Retinal pigment epithelial cell (primary cell): ENCODE measurements around the gene S100A2.

Experiments
- DNase-seq: peaks from one replicate; pipeline ENCODE4 v3.0.0-alpha.2; 2010; ENCODE audit warnings: low read depth
- H3K4me3 ChIP-seq: 2 replicates; pipeline ENCODE4 v1.5.1; 2011; ENCODE audit warnings: mild to moderate bottlenecking, low read length, control low read depth, moderate library complexity
- TF ChIP-seq, protein P1 (sequence below): conservative IDR thresholded peaks from 2 replicates; pipeline ENCODE4 v1.5.1; 2011; ENCODE audit warnings: low read depth, low read length, control low read depth, inconsistent platforms

The S100A2 gene

DNA sequence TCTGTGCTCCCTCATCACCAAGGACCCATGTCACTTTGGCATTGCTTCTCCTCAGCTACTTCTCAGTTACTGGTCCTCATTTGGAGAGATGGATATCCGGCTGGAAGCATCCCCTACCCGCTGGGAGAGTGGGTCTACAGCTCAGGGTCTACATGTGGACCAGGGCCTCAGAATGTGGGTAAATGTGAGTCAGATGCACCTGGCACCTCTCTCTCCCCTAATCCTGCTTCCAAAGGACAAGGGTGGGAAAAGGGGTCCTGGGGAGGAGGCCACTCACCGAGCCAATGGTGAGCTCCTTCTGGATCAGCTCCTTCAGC is 30.8 kb downstream of the S100A2 start:
- peak overlapping the region; percentile 81 for H3K4me3 ChIP-seq
- TF ChIP-seq, protein P1, sequence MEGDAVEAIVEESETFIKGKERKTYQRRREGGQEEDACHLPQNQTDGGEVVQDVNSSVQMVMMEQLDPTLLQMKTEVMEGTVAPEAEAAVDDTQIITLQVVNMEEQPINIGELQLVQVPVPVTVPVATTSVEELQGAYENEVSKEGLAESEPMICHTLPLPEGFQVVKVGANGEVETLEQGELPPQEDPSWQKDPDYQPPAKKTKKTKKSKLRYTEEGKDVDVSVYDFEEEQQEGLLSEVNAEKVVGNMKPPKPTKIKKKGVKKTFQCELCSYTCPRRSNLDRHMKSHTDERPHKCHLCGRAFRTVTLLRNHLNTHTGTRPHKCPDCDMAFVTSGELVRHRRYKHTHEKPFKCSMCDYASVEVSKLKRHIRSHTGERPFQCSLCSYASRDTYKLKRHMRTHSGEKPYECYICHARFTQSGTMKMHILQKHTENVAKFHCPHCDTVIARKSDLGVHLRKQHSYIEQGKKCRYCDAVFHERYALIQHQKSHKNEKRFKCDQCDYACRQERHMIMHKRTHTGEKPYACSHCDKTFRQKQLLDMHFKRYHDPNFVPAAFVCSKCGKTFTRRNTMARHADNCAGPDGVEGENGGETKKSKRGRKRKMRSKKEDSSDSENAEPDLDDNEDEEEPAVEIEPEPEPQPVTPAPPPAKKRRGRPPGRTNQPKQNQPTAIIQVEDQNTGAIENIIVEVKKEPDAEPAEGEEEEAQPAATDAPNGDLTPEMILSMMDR, result no peak
- DNase-seq, result no peak

DNA sequence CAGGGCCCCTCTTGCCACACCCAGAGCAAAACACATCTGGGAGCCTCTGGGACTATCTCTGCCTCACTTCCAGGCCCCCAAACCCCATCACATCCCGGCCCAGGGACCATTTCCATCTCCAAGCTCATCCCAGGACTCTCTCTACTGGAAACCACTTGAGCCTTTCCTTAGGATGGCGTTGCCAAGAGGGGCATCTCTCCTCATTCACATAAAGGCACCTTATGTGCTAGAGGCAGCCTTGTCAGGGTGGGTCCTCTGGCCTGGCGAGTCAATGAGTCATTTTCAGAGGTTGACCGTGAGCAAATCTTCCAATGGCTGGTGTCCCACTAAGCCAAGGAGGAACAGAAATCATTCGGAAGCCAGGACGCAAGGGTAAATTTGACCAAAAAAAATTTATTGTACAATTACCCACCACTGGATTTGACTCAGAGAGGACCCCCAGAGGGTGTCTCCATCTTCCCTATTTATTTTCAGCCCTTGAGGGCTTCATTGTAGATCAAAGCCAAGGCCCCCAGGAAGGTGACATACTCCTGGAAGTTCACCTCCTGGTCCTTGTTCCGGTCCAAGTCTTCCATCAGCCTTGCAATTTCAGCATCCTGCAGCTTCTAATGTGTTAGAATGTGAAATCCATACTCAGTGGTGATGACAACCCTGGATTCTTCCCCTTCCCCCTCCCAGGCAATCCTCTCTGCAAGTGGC is 31.3 kb downstream of the S100A2 start:
- H3K4me3 ChIP-seq, result peak overlapping the region; percentile 81
- DNase-seq, result no peak
- TF ChIP-seq, protein P1, result no peak

DNA sequence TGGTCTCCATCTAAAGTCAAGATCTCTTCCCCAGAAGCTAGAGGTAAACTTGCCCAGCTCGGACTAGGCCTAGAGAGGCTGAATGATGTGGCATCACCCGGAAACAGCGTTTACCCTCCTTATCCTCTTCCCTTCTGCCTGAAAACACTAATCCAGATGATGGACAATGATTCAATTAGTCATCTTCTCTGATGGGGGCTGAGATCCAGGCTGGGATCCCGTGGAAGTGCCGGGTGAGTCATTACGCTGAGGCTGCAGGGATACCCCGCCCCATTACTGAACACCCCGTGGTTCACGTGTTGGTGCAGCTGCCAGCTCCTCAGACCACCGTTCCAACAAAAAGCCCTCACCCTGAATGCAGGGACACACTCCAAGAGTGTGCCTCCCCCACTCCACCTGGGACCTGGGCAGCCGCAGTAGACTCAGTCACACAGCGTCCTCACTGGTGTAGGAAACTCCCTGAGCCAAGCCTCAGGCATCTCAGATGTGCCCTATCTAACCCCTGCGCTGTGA is 31.9 kb downstream of the S100A2 start:
- DNase-seq, result peak; percentile 88
- H3K4me3 ChIP-seq, result peak overlapping the region; percentile 81
- TF ChIP-seq, protein P1, result no peak

DNA sequence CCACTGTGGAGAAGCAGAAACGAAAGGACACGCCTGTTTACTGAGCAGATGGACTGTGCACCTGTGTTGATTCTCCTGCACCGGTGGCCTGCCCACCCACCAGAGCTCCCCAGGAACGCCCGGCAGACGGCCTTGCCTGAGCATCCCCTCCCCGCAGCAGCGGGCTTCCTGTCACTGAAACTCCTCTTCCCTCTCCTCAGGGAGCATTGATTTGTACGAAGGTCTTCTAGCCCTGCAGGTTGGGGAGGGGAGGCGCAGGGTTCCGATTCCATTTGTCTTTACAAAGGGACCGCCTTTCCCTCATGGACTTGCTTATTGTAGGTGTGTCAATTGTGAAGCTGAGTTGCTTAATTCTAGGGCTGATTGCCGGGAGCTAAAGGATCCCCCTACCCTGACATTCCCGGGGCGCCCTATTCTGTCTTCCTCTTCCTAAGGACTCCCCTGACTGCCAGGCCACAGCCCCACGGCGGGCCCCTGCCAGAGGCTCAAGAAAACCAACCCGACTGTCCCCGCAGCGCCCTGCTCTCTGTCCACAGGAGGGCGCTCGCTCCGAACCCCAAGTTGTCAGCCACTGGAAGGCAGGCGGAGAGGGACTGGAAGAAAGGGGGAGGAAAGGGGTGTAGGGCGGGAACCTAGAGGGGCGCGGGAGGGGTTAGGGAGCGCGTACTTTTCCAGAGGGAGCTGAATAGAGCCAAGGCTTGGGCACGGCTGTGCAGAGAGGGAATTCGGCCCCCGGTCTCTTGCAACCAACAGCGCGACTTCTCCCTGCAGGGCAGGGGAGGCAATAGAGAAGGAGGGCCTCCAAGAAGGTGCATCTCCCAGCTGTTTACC is 32.7 kb downstream of the S100A2 start:
- DNase-seq, result no peak
- TF ChIP-seq, protein P1, result peak; percentile 93
- peak overlapping the region; percentile 81 for H3K4me3 ChIP-seq

DNA sequence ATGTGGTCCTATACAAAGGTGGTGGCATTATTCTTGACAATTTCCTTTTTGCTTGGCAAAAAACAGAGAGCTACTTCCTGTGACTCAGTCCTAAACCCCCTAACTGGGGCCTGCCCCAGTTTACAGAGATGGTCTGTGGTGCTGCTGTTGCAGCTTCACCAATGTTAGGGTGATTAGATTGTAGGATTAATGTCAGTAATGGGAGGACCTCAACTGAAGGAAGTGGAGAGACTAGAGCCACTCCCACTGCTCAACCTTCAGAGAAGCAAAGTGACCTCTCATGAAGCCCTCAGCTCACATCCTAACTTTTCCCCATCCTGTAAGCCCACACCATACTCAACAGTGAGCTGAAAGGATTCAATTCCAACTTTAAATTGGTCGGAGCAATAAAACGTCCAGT is 33.5 kb downstream of the S100A2 start:
- TF ChIP-seq, protein P1, result no peak
- no peak overlapping the region for H3K4me3 ChIP-seq
- DNase-seq, result no peak

DNA sequence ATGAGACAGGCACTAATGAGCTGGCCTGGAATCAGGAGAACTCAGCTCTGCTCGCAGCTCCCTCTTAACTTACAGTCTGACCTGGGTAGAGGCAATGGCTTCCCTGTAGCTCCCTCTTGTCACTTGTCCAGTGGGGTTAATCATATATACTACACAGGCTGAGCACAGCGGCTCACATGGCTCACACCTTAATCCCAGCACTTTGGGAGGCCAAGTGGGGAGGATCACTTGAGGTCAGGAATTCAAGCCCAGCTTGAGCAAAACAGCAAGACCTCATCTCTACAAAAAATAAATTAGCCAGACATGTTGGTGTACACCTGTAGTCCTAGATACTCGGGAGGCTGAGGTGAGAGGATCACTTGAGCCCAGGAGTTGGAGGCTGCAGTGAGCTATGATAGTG is 34.0 kb downstream of the S100A2 start:
- no peak for DNase-seq

More for the DNA sequence above, 34.0 kb downstream of the S100A2 start:
- H3K4me3 ChIP-seq, result no peak overlapping the region
- TF ChIP-seq, protein P1, result no peak
